GM12878 (cell line): Measurements from ENCODE around the gene ZSCAN22. TPM values are rescaled to one million over a fixed set of nuclear protein-coding genes. Genes with fewer than 3 reads are reported as not detected.

ENCODE experiments used
- ATAC-seq: fragments of 200-7000 bp; cut with Tn5 transposase; 3 replicates; pipeline ENCODE4 v1.9.1; 2020; ENCODE audit warnings: mild to moderate bottlenecking, moderate library complexity
- BruUV-seq: library from RNA; stranded (reverse); fragments of 400-500 nt; replicated peaks from 2 replicates; lab custom pipeline; 2021; lab: Mats Ljungman, UMichigan
- CTCF ChIA-PET: fragments of 300-600 bp; sonication (Branson Sonifier 250); formaldehyde crosslinking; extraction: SDS; loops from one replicate; lab custom pipeline; 2021; ENCODE audit warnings: inconsistent platforms; lab: Yijun Ruan, JAX
- POLR2A ChIA-PET: fragments of 350-600 bp; formaldehyde crosslinking; extraction: SDS; loops from one replicate; lab custom pipeline; 2021; ENCODE audit warnings: inconsistent platforms; lab: Charles Lee
- RAD21 ChIA-PET: fragments of 300-600 bp; sonication (Branson Sonifier 250); formaldehyde crosslinking; loops from one replicate; lab custom pipeline; 2023; ENCODE audit warnings: antibody characterized with exemption; ENCODE audit not compliant: unreplicated experiment; lab: Charles Lee
- SMC1A ChIA-PET: fragments of 300-600 bp; sonication (Branson Sonifier 250); formaldehyde crosslinking; loops from one replicate; lab custom pipeline; 2023; ENCODE audit not compliant: unreplicated experiment, uncharacterized antibody; lab: Charles Lee
- DNase-seq: peaks from one replicate; pipeline ENCODE4 v3.0.0-alpha.2; 2011; ENCODE audit warnings: low read depth, low spot score
- FAIRE-seq: peaks from 3 replicates; lab custom pipeline; 2011; peaks lifted over from hg19 to GRCh38; lab: Jason Lieb, UNC
- H2AFZ ChIP-seq: 2 replicates; pipeline ENCODE4 v1.6.0; 2011; ENCODE audit warnings: low read depth, low read length, control low read depth; ENCODE audit not compliant: control insufficient read depth
- H3K27ac ChIP-seq: 2 replicates; pipeline ENCODE4 v1.5.1; 2011; ENCODE audit warnings: control low read depth; ENCODE audit not compliant: control insufficient read depth, insufficient read depth
- H3K27me3 ChIP-seq, 2 experiments: replicated peaks in 1 of 2; 2 replicates each; pipeline versions ENCODE4 v1.6.0 to v1.6.1; 2011; ENCODE audit warnings: low read length in 1 of 2; ENCODE audit not compliant: control insufficient read depth in 2 of 2, insufficient read depth in 2 of 2
- H3K36me3 ChIP-seq, 2 experiments: 2 replicates each; pipeline ENCODE4 v1.5.1; 2011; ENCODE audit warnings: low read length in 1 of 2; ENCODE audit not compliant: control insufficient read depth in 2 of 2, insufficient read depth in 2 of 2
- H3K4me1 ChIP-seq: 2 replicates; pipeline ENCODE4 v1.6.1; 2011; ENCODE audit warnings: mild to moderate bottlenecking, low read length, moderate library complexity, mixed read lengths; ENCODE audit not compliant: control insufficient read depth, insufficient read depth
- H3K4me2 ChIP-seq: 2 replicates; pipeline ENCODE4 v1.6.0; 2011; ENCODE audit warnings: control low read depth; ENCODE audit not compliant: control insufficient read depth, insufficient read depth
- H3K4me3 ChIP-seq: fragments of 200-600 bp; sonication (generic); 2 replicates; pipeline ENCODE4 v1.5.1; 2016
- H3K79me2 ChIP-seq: 2 replicates; pipeline ENCODE4 v1.6.0; 2011; ENCODE audit warnings: low read length; ENCODE audit not compliant: control insufficient read depth, insufficient read depth
- H3K9ac ChIP-seq: 2 replicates; pipeline ENCODE4 v1.8.0; 2011; ENCODE audit warnings: low read length, control low read depth, mixed read lengths; ENCODE audit not compliant: control insufficient read depth, insufficient read depth
- H3K9me3 ChIP-seq: replicated peaks from 3 replicates; pipeline ENCODE4 v1.5.1; 2011; ENCODE audit warnings: mild to moderate bottlenecking, low read length; ENCODE audit not compliant: control insufficient read depth, insufficient read depth
- H4K20me1 ChIP-seq: 2 replicates; pipeline ENCODE4 v1.6.0; 2011; ENCODE audit not compliant: control insufficient read depth, insufficient read depth
- CBFB ChIP-seq: IDR thresholded peaks from 2 replicates; pipeline ENCODE4 v1.6.1; 2016; ENCODE audit warnings: antibody characterized with exemption, low read depth
- EGR1 ChIP-seq, 2 experiments: IDR thresholded peaks; 1 replicate in 1 of 2; 2 replicates in 1 of 2; pipeline ENCODE4 v1.6.1; 2011 to 2012; ENCODE audit warnings: low read depth in 2 of 2, low read length in 2 of 2, borderline replicate concordance in 1 of 2, mild to moderate bottlenecking in 1 of 2, moderate library complexity in 1 of 2
- GABPA ChIP-seq: IDR thresholded peaks from 2 replicates; pipeline ENCODE4 v1.6.1; 2014; ENCODE audit warnings: antibody characterized with exemption, low read depth, mild to moderate bottlenecking, inconsistent platforms
- LARP7 ChIP-seq: fragments of 450-650 bp; IDR thresholded peaks from 2 replicates; pipeline ENCODE4 v1.6.1; 2017; ENCODE audit warnings: mild to moderate bottlenecking
- RAD51 ChIP-seq: fragments of 450-650 bp; IDR thresholded peaks from 2 replicates; pipeline ENCODE4 v1.6.1; 2016; ENCODE audit warnings: moderate library complexity, mild to moderate bottlenecking, inconsistent platforms
- TAF1 ChIP-seq: IDR thresholded peaks from 2 replicates; pipeline ENCODE4 v1.6.1; 2011; ENCODE audit warnings: mild to moderate bottlenecking, low read depth, low read length, borderline replicate concordance
- WGBS: methylation state at CpG from one replicate; pipeline ENCODE4 v1.1.6; 2016; ENCODE audit warnings: low lambda C conversion rate; ENCODE audit not compliant: insufficient replicate concordance, insufficient coverage; ENCODE audit errors: missing lambda C conversion rate; 5-methylcytosine and 5-hydroxymethylcytosine counted together
- in situ Hi-C: fragments of 300-500 bp; cut with MboI; formaldehyde crosslinking; loops from 9 replicates; pipeline ENCODE4 v1.14.3; 2018; ENCODE audit warnings: mixed read lengths
- intact Hi-C: fragments of 100-400 bp; cut with micrococcal nuclease; formaldehyde crosslinking; loops from one replicate; pipeline ENCODE4 v1.14.2; 2022; ENCODE audit not compliant: unreplicated experiment
- polyA plus RNA-seq, 11 experiments: library from polyadenylated mRNA; depleted of rRNA in 4 of 11; unstranded in 6 of 11; stranded (reverse) in 5 of 11; fragments of >200 nt; fragmentation: Nextera tagmentation in 4 of 11; fragmentation: Illumina TruSeq in 1 of 11; extraction: Ambion mirVana in 4 of 11; extraction: Trizol in 1 of 11; gene quantifications; 1 replicate in 1 of 11; 2 replicates in 10 of 11; pipeline versions ENCODE4 v1.2.1 to v1.2.3, GENCODE V29; 2011 to 2016; ENCODE audit warnings: inconsistent platforms in 2 of 11, missing spikeins in 2 of 11, low read depth in 1 of 11
- total RNA-seq, 4 experiments: library from RNA; depleted of rRNA in 3 of 4; stranded (reverse); fragments of >200 nt in 3 of 4; fragmentation: Illumina TruSeq in 1 of 4; extraction: Trizol in 1 of 4; gene quantifications; 2 replicates each; pipeline versions ENCODE4 v1.2.1 to v1.2.3, GENCODE V29; 2013 to 2021
- TF ChIP-seq, protein P1 (sequence below): fragments of 450-650 bp; IDR thresholded peaks from 2 replicates; pipeline ENCODE4 v1.6.1; 2017; ENCODE audit warnings: borderline replicate concordance

The ZSCAN22 gene
- total and polyA plus RNA-seq, 10 of the 15 experiments (the other 5 are each of a cell fraction or from before 2014, with no cell fraction given): 0.49 to 3.9 (median 2.6) TPM

DNA sequence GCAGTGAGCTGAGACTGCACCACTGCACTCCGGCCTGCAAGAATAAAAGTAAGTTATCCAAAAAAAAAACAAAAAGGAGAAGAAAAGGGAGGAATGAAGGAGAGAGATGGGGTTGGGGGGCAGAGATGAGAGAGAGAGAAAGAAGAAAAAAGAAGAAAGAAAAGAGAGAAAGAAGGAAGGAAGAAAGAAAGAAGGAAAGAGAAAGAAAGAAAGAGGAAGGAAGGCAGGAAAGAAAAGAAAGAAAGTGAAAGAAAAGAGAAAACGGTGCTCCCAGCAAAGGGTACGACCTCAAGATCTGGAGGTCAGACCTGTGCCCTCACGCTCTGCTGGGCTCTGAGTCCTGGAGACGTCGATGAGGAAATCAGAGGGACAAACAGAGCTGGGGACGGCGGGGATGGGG is 22.8 kb downstream of the ZSCAN22 start:
- Histone ChIP-seq H3K4me3 (no peak overlapping the region), H3K79me2 (no peaks in the 10 kb centered on the region; the same call in 1 of the 2 replicates), H3K27me3 (no peaks in the 10 kb centered on the region), H2AFZ (no peak overlapping the region), H3K9ac (no peak overlapping the region; the same call in 1 of the 2 replicates), H3K9me3 (no peaks in the 10 kb centered on the region), H3K4me2 (no peak overlapping the region; the same call in 1 of the 2 replicates), H3K36me3 (no peaks in the 10 kb centered on the region), H3K27ac (no peak overlapping the region), H4K20me1 (no peaks in the 10 kb centered on the region), H3K4me1 (0 out of 2 replicates have a peak, but pooled peaks cover 3% of the 10 kb centered on the region)
- TF ChIP-seq GABPA (no peak), RAD51 (no peak), LARP7 (no peak), TAF1 (no peak), EGR1 (IDR thresholded peaks at IDR 0.05; ENCODE audit: borderline replicate concordance in 1 of 2, low read depth in 2 of 2, low read length in 2 of 2) (no peak), CBFB (no peak)
- TF ChIP-seq, protein P1, sequence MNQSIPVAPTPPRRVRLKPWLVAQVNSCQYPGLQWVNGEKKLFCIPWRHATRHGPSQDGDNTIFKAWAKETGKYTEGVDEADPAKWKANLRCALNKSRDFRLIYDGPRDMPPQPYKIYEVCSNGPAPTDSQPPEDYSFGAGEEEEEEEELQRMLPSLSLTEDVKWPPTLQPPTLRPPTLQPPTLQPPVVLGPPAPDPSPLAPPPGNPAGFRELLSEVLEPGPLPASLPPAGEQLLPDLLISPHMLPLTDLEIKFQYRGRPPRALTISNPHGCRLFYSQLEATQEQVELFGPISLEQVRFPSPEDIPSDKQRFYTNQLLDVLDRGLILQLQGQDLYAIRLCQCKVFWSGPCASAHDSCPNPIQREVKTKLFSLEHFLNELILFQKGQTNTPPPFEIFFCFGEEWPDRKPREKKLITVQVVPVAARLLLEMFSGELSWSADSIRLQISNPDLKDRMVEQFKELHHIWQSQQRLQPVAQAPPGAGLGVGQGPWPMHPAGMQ: no peak
- BruUV-seq: no TSS peak
- WGBS: 61% methylated on average over 8 of the region's 8 CpGs
- FAIRE-seq: no peak
- ChIA-PET CTCF (no interaction called here), RAD21 (interaction anchor here (3.6 kb wide), 1 partner anchor 13 kb away, joined by 18 read pairs; the partner anchor contains the start of gene ZNF497), SMC1A (no interaction called here), POLR2A (interaction anchor here (1.6 kb wide), 1 partner anchor 13 kb away, joined by 9 read pairs; the partner anchor contains the start of gene ZNF497)
- ATAC-seq: no peak
- intact Hi-C loops: no loop called here
- DNase-seq: no peak
- in situ Hi-C loops: no loop called here
